ENCODE measurements around the gene THSD4.

Gene THSD4

GRCh38 chr15:71806452-71806931 lies 691.2 kb downstream of the THSD4 start:
- no peak for DNase-seq

GRCh38 chr15:71807125-71807629 lies 691.9 kb downstream of the THSD4 start:
- no peak for DNase-seq

GRCh38 chr15:71807691-71808091 lies 692.4 kb downstream of the THSD4 start:
- no peak for DNase-seq

GRCh38 chr15:71808311-71809020 lies 693.2 kb downstream of the THSD4 start:
- no peak for DNase-seq

- DNase-seq = no peak
Observed at GRCh38 chr15:71809346-71809745, 694.1 kb downstream of the THSD4 start.

- DNase-seq = no peak
Observed at GRCh38 chr15:71810256-71811035, 695.2 kb downstream of the THSD4 start, which contains the start of gene NR2E3. NR2E3 (plus strand) TSS chr15:71810554; CDS start chr15:71810744, 190 bp downstream.

- DNase-seq = no peak
Observed at GRCh38 chr15:71811036-71811736, 695.9 kb downstream of the THSD4 start.

- DNase-seq = no peak
Observed at GRCh38 chr15:71811752-71812735, 696.8 kb downstream of the THSD4 start.

GRCh38 chr15:71812966-71813722 lies 697.9 kb downstream of the THSD4 start:
- DNase-seq = no peak

- no peak for DNase-seq
Observed at GRCh38 chr15:71813723-71814470, 698.6 kb downstream of the THSD4 start.

GRCh38 chr15:71815301-71815700 lies 700.0 kb downstream of the THSD4 start:
- no peak for DNase-seq

GRCh38 chr15:71817351-71817750 lies 702.1 kb downstream of the THSD4 start:
- DNase-seq = no peak

GRCh38 chr15:71820127-71820526 lies 704.9 kb downstream of the THSD4 start:
- no peak for DNase-seq

- DNase-seq = no peak
Observed at GRCh38 chr15:71821547-71822129, 706.4 kb downstream of the THSD4 start.

GRCh38 chr15:71822890-71823630 lies 707.8 kb downstream of the THSD4 start:
- DNase-seq = no peak

GRCh38 chr15:71823801-71824200 lies 708.5 kb downstream of the THSD4 start:
- no peak for DNase-seq

- no peak for DNase-seq
Observed at GRCh38 chr15:71825021-71825730, 709.9 kb downstream of the THSD4 start.

- DNase-seq = no peak
Observed at GRCh38 chr15:71826196-71826595, 710.9 kb downstream of the THSD4 start.

GRCh38 chr15:71830981-71831380 lies 715.7 kb downstream of the THSD4 start:
- no peak for DNase-seq
